ENCODE results near the gene KAZN.

The KAZN gene

DNA sequence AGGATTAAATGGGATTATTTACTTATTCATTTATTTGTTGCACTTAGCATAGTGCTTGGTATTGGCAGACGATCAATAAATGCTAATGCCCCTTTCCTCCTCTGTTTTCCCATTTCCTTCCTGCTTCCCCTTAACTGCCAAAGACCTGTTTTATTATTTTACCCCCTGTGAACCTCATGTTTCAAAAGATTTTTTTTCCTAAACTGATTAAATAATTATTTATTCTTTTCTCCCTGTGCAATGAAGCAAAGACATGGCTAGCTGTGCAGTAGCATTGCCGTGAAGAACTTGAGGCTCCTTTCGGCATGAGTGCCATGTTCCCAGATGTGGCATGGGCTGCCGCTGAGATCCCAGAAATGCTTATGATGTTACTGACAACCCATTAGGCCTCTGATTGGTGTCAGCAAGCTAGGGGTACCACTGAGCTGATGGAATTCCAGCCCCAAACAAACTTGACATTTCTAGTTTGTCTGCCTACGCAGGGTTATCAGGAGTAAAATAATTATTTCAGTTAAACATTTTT lies 288.6 kb downstream of the KAZN start:
- no peak for DNase-seq (ENCODE audit: low read depth in 2 of 2)

DNA sequence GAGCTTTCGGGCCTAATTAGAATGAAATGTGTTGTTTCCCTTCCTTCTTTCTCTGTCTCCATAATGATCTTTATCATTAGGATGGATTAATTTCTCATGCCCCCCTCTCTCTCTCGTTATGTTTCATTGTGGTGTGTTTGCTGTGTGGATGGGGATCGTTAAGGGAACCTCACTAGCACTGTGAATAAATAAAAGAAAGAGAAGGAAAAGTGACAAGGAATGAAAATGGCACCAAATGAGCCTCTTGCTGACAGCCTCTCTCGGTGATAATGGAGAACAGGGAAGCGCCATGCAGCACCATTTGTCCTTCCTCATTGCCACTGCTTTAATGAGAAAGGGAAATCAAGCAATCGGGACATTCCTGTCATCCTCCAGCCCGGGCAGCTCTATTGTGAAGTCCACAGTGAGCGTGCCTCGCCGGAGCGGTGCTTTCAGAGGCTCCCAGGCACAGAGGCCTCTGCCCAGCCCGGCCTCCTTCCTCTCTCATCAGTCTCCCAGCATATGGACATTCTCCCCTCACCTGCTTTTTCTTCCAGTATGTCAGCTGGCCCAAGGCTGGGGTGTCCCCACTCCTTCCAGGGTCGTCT lies 289.4 kb downstream of the KAZN start:
- no peak for DNase-seq (ENCODE audit: low read depth in 2 of 2)

DNA sequence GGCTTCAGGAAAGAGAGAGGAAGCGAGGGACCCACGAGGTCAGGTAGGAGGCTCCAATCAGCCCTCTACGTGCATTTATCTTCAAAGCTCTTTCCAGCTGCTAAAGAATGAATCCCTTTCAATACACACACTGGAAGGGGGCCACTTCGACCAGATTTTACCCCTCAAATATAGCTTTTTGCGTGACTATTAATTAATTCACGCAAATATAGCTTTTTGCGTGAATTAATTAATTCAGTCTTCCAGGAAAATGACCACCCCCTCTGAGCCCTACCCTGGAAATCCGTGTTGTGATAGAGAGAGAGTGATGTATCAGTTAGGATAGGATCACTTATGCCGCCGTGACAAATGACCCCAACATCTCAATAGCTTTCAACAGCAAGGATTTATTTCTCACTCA lies 289.9 kb downstream of the KAZN start:
- no peak for DNase-seq (ENCODE audit: low read depth in 2 of 2)

GRCh38 chr1:14889825-14890440 lies 291.4 kb downstream of the KAZN start:
- no peak for DNase-seq (ENCODE audit: low read depth in 2 of 2)

- DNase-seq (ENCODE audit: low read depth in 2 of 2) = no peak
These were observed 293.5 kb downstream of the KAZN start for GRCh38 chr1:14891991-14892390.

- no peak for DNase-seq (ENCODE audit: low read depth in 2 of 2)
These were observed 296.5 kb downstream of the KAZN start for GRCh38 chr1:14894811-14895560.

DNA sequence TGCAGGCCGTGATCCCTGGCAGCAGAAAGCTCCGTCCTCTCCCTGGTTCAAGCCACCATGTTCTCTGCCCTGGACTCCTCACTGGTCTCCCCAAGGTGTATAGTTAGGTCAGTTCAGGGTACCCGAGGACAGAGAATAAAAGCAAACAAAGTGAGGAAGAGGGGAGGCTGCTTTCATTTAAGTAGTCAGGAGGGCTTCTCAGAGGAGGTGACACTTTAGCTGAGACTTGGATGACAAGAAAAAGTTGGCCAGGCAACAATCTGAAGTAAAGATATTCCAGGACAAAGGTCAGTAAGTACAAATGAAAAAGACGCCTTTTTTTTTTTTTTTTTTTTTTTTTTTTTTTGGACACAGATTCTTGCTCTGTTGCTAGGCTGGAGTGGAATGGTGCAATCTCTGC lies 297.2 kb downstream of the KAZN start:
- no peak for DNase-seq (ENCODE audit: low read depth in 2 of 2)

DNA sequence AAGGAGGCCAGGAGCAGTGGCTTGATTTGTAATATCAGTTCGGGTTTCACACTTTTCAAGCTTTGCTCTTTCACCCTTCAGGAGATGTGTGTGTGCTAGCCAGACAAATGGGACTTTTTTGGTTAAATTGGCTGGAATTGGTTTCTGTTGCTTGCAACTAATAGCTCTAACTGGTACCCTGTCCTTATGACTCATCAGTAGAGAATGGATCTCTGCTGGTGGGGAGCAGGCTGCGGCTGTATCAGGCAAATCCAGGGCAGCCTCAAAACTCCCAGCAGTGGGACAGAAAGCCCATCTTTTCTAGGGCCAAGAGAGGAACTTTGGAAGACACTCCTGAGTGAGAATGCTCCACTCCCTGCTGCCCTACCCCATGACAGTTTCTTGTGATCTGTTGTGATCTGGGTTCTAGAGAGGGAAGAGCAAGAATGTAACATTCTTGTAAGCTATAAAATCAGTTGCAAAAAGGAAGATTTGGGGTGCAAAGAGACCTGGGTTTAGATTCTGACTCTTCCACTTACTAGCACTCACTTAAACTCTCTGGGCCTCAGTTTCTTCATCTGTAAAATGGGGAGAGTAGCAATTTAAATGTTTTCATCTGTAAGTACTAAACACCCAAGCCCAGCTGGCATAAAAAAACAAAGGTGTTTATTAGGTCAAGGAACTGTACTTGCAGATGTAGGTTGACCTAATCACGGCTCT lies 298.0 kb downstream of the KAZN start:
- DNase-seq (ENCODE audit: low read depth in 2 of 2) = no peak

DNA sequence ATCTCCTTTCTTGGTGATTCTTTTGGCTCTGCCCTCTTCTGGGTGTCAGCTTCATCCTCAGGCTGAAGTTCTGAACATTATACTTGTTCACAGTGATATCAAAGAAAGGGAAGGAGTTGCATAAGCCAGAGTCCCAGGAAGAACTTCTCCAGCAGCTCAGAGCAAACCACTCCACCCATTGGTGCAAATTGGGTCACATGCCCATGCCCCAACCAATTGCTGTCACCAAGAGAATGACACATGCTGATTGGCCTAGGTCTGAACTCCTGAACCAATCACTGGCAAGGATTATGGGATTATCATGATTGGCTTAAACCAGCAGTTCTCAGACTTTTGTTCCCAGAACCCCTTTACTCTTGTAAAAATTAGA lies 298.6 kb downstream of the KAZN start:
- DNase-seq (ENCODE audit: low read depth in 2 of 2) = no peak

GRCh38 chr1:14897547-14897946 lies 299.1 kb downstream of the KAZN start:
- no peak for DNase-seq (ENCODE audit: low read depth in 2 of 2)

DNA sequence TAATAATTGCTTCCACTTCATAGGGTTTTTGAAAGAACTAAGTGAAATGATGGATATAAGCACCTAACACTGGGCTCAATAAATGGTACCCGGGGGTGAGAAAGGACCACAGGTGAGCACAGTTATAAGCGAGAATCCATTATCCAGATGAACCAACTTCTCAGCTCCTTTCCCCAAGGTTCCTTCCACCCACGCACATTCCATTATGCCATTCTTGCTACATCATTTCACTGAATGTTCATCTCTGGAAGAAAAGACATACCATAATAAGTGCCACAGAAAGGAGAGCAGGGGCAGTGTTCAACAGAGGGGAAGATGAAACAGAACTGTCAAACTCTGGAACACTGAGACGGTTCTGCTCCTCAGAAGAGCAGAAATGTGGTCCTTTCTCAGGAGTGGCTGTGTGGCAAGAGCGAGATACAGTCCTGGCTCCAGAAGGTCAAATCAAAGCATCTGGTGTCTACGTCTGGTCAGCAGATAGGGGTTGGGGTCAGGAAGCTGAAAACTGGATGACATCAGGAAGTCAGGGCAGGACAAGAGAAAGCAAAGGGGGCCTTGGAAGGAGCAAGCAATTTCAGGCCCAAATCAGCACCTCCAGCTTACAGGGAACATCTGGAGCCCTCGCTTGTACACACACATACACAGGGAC lies 299.6 kb downstream of the KAZN start:
- DNase-seq (ENCODE audit: low read depth in 2 of 2) = no peak

GRCh38 chr1:14899686-14900085 lies 301.2 kb downstream of the KAZN start:
- no peak for DNase-seq (ENCODE audit: low read depth in 2 of 2)

- DNase-seq (ENCODE audit: low read depth in 2 of 2) = no peak
These were observed 303.0 kb downstream of the KAZN start for GRCh38 chr1:14901371-14901954.

GRCh38 chr1:14903922-14904321 lies 305.4 kb downstream of the KAZN start:
- DNase-seq (ENCODE audit: low read depth in 2 of 2) = no peak

GRCh38 chr1:14906665-14907064 lies 308.2 kb downstream of the KAZN start:
- DNase-seq (ENCODE audit: low read depth in 2 of 2) = no peak

DNA sequence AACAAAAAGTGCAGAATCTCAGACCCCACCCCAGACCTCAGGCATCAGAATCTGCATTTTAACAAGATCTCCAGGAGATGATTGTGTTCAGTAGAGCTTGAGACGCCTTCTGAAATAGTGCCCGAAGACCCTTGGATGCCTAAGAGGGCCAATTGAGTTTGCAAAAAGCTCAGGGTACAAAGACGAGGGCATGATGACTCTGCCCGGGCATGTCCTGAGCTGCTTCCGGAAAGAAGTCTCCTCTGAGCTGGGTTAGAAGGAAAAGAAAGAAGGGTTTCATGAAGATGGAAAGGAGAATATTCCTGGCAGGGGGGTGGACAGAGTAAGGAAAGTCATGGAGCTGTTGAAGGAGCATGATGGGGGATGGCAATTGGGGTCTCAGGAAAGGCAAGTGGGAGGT lies 308.9 kb downstream of the KAZN start:
- DNase-seq (ENCODE audit: low read depth in 2 of 2) = no peak

DNA sequence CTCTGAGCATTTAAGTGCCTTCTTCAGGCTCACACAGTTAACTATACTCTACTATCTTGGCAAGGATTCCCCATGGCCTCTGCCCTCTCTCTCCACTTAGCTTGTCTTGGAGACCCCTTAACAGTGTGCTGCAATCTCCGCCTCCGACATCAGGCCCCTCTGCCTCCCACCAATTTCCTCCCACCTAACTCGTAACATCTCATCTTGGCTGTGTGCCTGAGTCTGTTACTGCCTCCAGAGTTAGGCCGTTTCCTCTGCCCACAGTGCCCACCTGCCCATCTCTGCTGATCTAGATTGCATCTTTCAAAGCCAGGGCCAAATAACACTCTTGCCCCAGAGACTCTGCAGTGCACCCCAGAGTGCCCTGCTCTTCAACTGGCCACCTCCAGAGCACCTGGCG lies 310.8 kb downstream of the KAZN start:
- no peak for DNase-seq (ENCODE audit: low read depth in 2 of 2)

DNA sequence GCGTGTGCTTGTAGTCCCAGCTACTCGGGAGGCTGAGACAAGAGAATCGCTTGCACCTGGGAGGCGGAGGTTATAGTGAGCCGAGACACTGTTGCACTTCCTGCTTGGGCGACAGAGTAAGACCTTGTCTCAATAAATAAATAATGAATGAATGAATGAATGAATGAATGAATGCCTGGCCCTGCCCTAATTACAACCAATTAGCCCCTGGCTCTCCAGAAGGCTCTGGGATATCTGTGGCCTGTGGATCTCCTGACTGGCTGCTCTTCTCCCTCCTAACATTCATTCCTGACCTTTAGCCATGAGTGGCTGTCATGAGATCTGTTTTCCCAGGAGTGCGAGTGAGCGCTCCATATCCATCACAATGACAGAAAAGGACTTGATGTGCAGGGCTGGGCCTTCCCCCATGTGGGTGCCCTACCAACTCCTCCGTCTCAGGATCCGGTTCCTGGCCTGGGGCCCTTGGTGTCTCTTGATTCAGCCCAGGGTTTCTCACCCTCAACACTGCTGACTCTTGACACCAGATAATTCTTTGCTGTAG lies 311.5 kb downstream of the KAZN start:
- no peak for DNase-seq (ENCODE audit: low read depth in 2 of 2)

DNA sequence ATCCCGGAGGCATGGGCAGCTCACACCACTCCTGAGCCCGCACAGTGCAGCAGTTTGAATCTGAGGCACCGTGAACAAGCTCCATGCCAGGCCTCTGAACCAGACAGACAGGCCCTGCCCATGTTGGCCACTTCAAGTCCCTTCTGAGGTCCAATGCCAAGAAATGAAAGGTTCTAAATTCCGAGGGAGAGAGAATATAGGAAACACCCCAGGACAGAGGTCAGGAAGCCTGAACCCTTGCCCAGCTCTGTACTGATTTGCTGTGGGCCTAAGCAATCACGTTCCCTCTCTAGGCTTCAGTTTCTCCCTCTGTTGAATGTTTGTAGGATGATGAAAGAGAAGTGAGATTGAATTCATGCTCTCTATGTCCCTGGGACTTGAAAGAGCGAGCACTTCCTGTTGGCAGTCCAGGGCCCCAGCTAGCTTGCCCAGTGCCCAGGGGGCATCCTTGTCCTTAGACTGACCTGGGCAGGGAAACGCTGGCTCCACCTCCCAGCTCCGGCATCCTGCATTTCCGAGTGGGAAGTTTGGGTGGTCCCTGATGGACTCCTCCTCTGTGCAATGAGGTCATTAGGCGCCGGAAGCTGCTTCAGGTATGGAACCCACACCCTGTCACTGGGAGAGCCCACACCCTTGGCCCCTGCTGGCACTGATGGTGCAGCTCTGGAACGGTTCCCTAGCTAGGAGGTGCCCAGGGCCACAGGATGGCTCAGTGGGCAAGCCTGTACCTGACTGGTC lies 312.7 kb downstream of the KAZN start:
- DNase-seq (ENCODE audit: low read depth in 2 of 2) = no peak

- no peak for DNase-seq (ENCODE audit: low read depth in 2 of 2)
These were observed 314.5 kb downstream of the KAZN start for GRCh38 chr1:14912839-14913481.

Measured in stimulated activated CD4-positive, alpha-beta T cell treated with anti-CD3 and anti-CD28 coated beads, Interleukin-1b, Interleukin-23, amount 100 ng/mL, for 4 hours (primary cell).